Uterus (tissue), 2 donors: Measurements from ENCODE around the gene TTPAL.

Experiments used
- CTCF ChIP-seq, 4 experiments: fragments of 200-600 bp in 2 of 4; fragments of 450-650 bp in 2 of 4; sonication (generic) in 2 of 4; IDR thresholded peaks; one replicate each; pipeline ENCODE4 v1.5.1; 2016 to 2019; ENCODE audit warnings: antibody characterized with exemption in 4 of 4, mild to moderate bottlenecking in 2 of 4, moderate library complexity in 1 of 4
- POLR2A ChIP-seq, 2 donors: fragments of 450-650 bp; IDR thresholded peaks; one replicate each; pipeline ENCODE4 v1.6.1; 2016; ENCODE audit warnings: antibody characterized with exemption in 2 of 2, mild to moderate bottlenecking in 1 of 2, moderate library complexity in 1 of 2

- TF ChIP-seq CTCF (IDR thresholded peaks at IDR 0.05) = no peak
- TF ChIP-seq POLR2A (IDR thresholded peaks at IDR 0.05) = no peak
Measured at GRCh38 chr20:44513871-44514270, 38.2 kb downstream of the TTPAL start.
